Pancreas (tissue), 10 donors: ENCODE results near the gene MTMR1. TPM values are rescaled to one million over a fixed set of nuclear protein-coding genes. Genes with fewer than 3 reads are reported as not detected.

Experiments used
- ATAC-seq, 4 donors: fragments of 200-7000 bp; cut with Tn5 transposase; one replicate each; pipeline versions ENCODE4 v1.8.0 to v1.9.1; 2020; ENCODE audit warnings: mild to moderate bottlenecking in 4 of 4, moderate library complexity in 4 of 4
- DNase-seq, 6 donors: peaks; one replicate each; pipeline ENCODE4 v3.0.0-alpha.2; 2020
- FAIRE-seq: peaks from 2 replicates; lab custom pipeline; 2012; peaks lifted over from hg19 to GRCh38; lab: Jason Lieb, UNC
- H3K27ac ChIP-seq, 4 donors: fragments of 200-600 bp; sonication (generic); 1 replicate in 3 of 4; 2 replicates in 1 of 4; pipeline versions ENCODE4 v1.5.0 to v1.8.0; 2020
- H3K27me3 ChIP-seq, 4 donors: fragments of 200-600 bp; one replicate each; pipeline ENCODE4 v1.8.0; 2021
- H3K36me3 ChIP-seq, 3 donors: fragments of 200-600 bp; sonication (generic) in 1 of 3; one replicate each; pipeline versions ENCODE4 v1.5.0 to v1.8.0; 2020 to 2021
- H3K4me1 ChIP-seq, 3 donors: fragments of 200-600 bp; one replicate each; pipeline ENCODE4 v1.8.0; 2021
- H3K4me3 ChIP-seq, 4 donors: fragments of 200-600 bp; sonication (generic) in 2 of 4; one replicate each; pipeline versions ENCODE4 v1.5.0 to v1.8.0; 2020 to 2021
- H3K9me3 ChIP-seq, 4 donors: fragments of 200-600 bp; one replicate each; pipeline ENCODE4 v1.8.0; 2021
- WGBS, 2 donors: extraction: QIAGEN DNeasy Blood & Tissue Kit; methylation state at CpG; one replicate each; pipeline ENCODE4 v1.1.7; 2013; 5-methylcytosine and 5-hydroxymethylcytosine counted together
- intact Hi-C, 3 donors: fragments of 100-400 bp; cut with DNase I; formaldehyde crosslinking; loops; one replicate each; pipeline versions ENCODE4 v1.11.1 to v1.14.2; 2022
- polyA plus RNA-seq, 2 donors: library from polyadenylated mRNA; stranded (reverse); fragments of 200-250 nt; gene quantifications; one replicate each; pipeline ENCODE4 v1.2.3, GENCODE V29; 2013
- total RNA-seq, 6 donors: library from RNA; stranded (reverse); fragmentation: NEBNext Ultra II Directional in 4 of 6; extraction: Animal tissue kit (Norgen Biotek cat#: 25700) in 4 of 6; gene quantifications; one replicate each; pipeline versions ENCODE4 v1.2.1 to v1.2.4, GENCODE V29; 2021 to 2023
- TF ChIP-seq, protein P1 (sequence below), 4 donors: fragments of 200-600 bp; sonication (generic) in 3 of 4; IDR thresholded peaks; one replicate each; pipeline versions ENCODE4 v1.5.0 to v1.8.0; 2021; ENCODE audit warnings: antibody characterized with exemption in 4 of 4
- donor health status: healthy with polysubstance abuse.
- donor health status: DM: no; HTN: no; CAD: no; lungs with moderate emphysema.
- donor health status: DM: no; HTN: no; CAD: no.
- donor health status: control.
- donor health status: control.
- donor health status: Bipolar disorder and iron deficiency.
- donor health status: DM: yes; HTN: yes; CAD: no.
- donor health status: DM: no; HTN: no; CAD: no.
- donor health status: DM: no; HTN: no; CAD: no.
- donor health status: DM: yes; HTN: yes; CAD: no.

MTMR1 gene
- total and polyA plus RNA-seq, 8 donors: 6.8 to 14.0 (median 10.2) TPM

DNA sequence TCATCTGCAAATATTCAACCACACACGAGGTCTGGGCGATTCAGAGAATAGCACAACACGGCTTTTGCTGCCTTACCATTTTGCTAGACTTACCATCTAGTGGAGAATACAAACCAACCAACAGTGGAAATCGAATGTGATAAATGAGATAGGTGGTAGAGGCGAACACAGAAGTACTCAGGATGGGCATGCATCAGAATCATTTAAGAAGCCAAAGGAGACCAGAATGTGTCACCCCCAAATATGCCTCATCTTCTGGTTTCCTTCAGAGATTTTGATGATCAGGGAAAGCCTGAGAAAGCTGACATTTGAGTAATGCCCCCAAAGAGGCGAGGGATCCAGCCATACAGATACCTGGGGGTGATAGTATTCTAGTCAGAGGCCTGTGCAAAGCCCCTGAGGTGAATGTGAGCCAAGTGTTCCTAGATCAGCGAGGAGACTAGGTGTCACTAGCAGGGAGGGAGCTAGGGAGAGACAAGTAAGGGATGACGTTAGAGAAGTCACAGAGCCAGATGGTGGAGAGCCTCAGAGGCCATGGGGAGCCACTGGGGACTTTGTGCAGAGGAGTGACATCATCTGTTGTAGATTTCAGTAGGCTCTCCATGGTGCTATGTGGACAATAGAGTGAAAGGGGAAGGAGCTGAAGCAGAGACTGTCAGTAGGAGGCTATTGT lies 1.7 kb downstream of the MTMR1 start:
- WGBS, 2 donors: 46 to 47% methylated on average over 8 of the region's 8 CpGs
- Histone ChIP-seq H3K9me3 (no peaks in the 10 kb centered on the region), H3K36me3 (no peaks in the 10 kb centered on the region), H3K27me3 (no peaks in the 10 kb centered on the region), H3K4me1 (peaks cover 0 to 4% (median 0%) of the 10 kb centered on the region in 3 donors), H3K4me3 (no peak overlapping the region), H3K27ac (peak overlapping the region in 2 of 4 donors; percentile 83 to 87)
- ATAC-seq: peak in 2 of 4 donors; percentile 7 to 17
- no peak for FAIRE-seq
- TF ChIP-seq, protein P1, sequence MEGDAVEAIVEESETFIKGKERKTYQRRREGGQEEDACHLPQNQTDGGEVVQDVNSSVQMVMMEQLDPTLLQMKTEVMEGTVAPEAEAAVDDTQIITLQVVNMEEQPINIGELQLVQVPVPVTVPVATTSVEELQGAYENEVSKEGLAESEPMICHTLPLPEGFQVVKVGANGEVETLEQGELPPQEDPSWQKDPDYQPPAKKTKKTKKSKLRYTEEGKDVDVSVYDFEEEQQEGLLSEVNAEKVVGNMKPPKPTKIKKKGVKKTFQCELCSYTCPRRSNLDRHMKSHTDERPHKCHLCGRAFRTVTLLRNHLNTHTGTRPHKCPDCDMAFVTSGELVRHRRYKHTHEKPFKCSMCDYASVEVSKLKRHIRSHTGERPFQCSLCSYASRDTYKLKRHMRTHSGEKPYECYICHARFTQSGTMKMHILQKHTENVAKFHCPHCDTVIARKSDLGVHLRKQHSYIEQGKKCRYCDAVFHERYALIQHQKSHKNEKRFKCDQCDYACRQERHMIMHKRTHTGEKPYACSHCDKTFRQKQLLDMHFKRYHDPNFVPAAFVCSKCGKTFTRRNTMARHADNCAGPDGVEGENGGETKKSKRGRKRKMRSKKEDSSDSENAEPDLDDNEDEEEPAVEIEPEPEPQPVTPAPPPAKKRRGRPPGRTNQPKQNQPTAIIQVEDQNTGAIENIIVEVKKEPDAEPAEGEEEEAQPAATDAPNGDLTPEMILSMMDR (IDR thresholded peaks at IDR 0.05): no peak
- no peak for DNase-seq
- intact Hi-C loops: no loop called here

DNA sequence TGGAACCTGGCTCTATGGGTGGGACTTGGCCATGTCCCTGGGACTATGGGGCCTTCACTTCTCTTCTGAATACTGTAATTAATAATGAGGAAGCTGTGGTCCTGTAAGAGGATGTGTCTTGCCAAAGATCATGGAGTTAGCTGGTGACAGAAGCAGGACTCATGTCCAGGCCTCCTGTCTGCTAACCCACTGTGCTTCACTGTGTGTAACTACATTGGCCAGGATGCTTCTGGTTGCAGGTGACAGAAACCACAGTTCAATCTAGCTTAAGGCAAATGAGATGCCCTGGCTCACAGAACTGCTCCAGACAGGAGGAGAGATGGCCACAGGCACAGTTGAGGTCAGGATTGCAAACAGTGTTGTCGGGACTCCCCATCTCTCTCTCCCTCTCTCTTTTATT lies 3.1 kb downstream of the MTMR1 start:
- no peak for ATAC-seq
- FAIRE-seq: no peak
- no peak for DNase-seq
- Histone ChIP-seq H3K36me3 (no peaks in the 10 kb centered on the region), H3K4me3 (no peak overlapping the region), H3K27me3 (no peaks in the 10 kb centered on the region), H3K27ac (no peak overlapping the region), H3K4me1 (peaks cover 0 to 4% (median 0%) of the 10 kb centered on the region in 3 donors), H3K9me3 (no peaks in the 10 kb centered on the region)
- intact Hi-C loops: no loop called here
- WGBS, 2 donors: 19 to 41% methylated on average over 1 of the region's 1 CpG
- TF ChIP-seq, protein P1 (IDR thresholded peaks at IDR 0.05): no peak

DNA sequence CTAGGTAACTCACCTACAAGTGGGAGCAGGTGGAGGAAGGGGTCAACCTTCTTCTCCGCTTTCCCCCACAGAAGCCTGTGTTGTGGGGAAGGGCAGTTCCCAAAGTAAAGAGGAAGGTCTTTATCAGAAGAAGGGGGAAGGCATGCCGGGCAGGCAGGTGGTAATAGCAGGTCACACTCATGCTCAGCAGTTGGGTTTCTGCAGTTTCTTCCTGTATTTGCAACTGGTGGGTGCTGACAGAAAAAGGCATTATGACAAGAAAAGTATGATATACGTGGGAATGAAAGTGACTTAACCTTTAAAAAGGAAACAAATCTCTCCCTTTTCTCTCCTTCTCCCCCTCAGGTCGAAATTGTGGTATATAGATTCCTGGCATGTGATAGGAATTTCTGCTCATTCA lies 3.7 kb downstream of the MTMR1 start:
- FAIRE-seq (no peak), ATAC-seq (peak in 1 of 4 donors; percentile 9), DNase-seq (no peak)
- no peak overlapping the region for H3K4me3 ChIP-seq
- 23 to 38% methylated on average over 4 of the region's 4 CpGs for WGBS, 2 donors
- no peaks in the 10 kb centered on the region for H3K9me3 ChIP-seq
- H3K36me3 ChIP-seq: no peaks in the 10 kb centered on the region
- H3K27me3 ChIP-seq: no peaks in the 10 kb centered on the region
- TF ChIP-seq, protein P1 (IDR thresholded peaks at IDR 0.05): no peak
- peak overlapping the region in 1 of 4 donors; percentile 9 for H3K27ac ChIP-seq
- intact Hi-C loops: no loop called here
- peaks cover 0 to 4% (median 0%) of the 10 kb centered on the region in 3 donors for H3K4me1 ChIP-seq

DNA sequence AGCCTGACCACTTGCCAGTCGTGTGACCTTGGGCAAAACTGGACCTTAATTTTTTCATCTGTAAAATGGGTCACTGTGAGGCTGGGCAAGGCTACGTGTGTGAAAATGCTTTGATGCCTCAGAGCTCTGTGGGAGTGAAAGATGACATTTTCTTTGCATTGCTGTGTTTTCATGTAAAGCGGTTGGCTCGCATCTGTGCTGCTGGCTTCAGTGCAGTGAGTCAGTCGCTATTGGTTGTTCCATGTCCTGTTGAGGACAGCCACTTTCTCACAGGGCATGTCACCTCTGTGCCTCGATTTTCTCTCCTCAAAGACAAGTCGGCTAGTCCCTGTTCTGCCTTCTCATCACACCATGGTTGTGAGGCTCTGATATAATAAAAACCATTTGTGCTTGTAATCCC lies 4.4 kb downstream of the MTMR1 start:
- no peaks in the 10 kb centered on the region for H3K27me3 ChIP-seq
- ATAC-seq (no peak), DNase-seq (no peak), FAIRE-seq (no peak)
- intact Hi-C loops: no loop called here
- H3K9me3 ChIP-seq: no peaks in the 10 kb centered on the region
- peaks cover 0 to 4% (median 0%) of the 10 kb centered on the region in 3 donors for H3K4me1 ChIP-seq
- no peaks in the 10 kb centered on the region for H3K36me3 ChIP-seq
- WGBS, 2 donors: 74 to 89% methylated on average over 7 of the region's 7 CpGs
- H3K27ac ChIP-seq: peak overlapping the region in 1 of 4 donors; percentile 9
- TF ChIP-seq, protein P1 (IDR thresholded peaks at IDR 0.05): no peak
- H3K4me3 ChIP-seq: no peak overlapping the region

DNA sequence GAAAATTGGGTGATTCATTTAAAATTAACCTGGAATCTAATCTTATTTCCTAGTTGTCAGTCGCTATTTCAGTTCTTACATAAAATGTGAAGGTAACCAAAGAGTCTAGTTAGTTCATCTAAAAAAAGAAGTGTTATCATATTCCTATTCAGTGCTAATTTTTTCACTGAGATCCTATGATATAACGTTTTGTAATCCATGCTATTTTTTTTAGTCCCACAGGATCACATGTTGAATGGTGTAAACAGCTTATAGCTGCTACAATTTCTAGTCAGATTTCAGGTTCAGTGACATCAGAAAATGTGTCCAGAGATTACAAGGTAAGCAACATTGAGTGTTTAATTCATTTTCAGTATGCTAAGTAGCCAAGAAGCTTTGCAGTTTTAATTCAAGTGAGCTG lies 5.8 kb downstream of the MTMR1 start:
- no peak for ATAC-seq
- 35 to 36% methylated on average over 2 of the region's 2 CpGs for WGBS, 2 donors
- Histone ChIP-seq H3K27ac (no peak overlapping the region), H3K9me3 (no peaks in the 10 kb centered on the region), H3K4me3 (no peak overlapping the region), H3K36me3 (no peaks in the 10 kb centered on the region), H3K4me1 (peaks cover 0 to 4% (median 0%) of the 10 kb centered on the region in 3 donors), H3K27me3 (no peaks in the 10 kb centered on the region)
- TF ChIP-seq, protein P1 (IDR thresholded peaks at IDR 0.05): no peak
- intact Hi-C loops: no loop called here
- FAIRE-seq: no peak
- no peak for DNase-seq
